Tibial artery (tissue), 4 donors: ENCODE results near the gene CTSL.

ENCODE experiments used
- DNase-seq, 2 donors: peaks; one replicate each; pipeline ENCODE4 v3.0.0-alpha.2; 2019
- H3K27ac ChIP-seq, 2 donors: fragments of 200-600 bp; sonication (generic) in 1 of 2; 1 replicate in 1 of 2; 2 replicates in 1 of 2; pipeline ENCODE4 v1.5.1; 2018 to 2019; ENCODE audit warnings: mild to moderate bottlenecking in 1 of 2
- H3K27me3 ChIP-seq, 2 donors: fragments of 200-600 bp; sonication (generic) in 1 of 2; one replicate each; pipeline versions ENCODE4 v1.5.1 to v1.6.0; 2016 to 2019
- H3K36me3 ChIP-seq, 3 donors: fragments of 200-600 bp; sonication (generic) in 2 of 3; one replicate each; pipeline ENCODE4 v1.5.1; 2016 to 2019; ENCODE audit warnings: mild to moderate bottlenecking in 2 of 3
- H3K4me1 ChIP-seq, 4 donors: fragments of 200-600 bp; sonication (generic) in 2 of 4; 1 replicate in 3 of 4; 2 replicates in 1 of 4; pipeline ENCODE4 v1.5.1; 2016 to 2019
- H3K4me3 ChIP-seq, 2 donors: fragments of 200-600 bp; sonication (generic) in 1 of 2; 1 replicate in 1 of 2; 2 replicates in 1 of 2; pipeline ENCODE4 v1.5.1; 2018 to 2019; ENCODE audit warnings: mild to moderate bottlenecking in 2 of 2
- H3K9me3 ChIP-seq, 3 donors: fragments of 200-600 bp; sonication (generic) in 1 of 3; one replicate each; pipeline ENCODE4 v1.5.1; 2016 to 2019
- intact Hi-C: fragments of 100-400 bp; cut with DNase I; formaldehyde crosslinking; loops from one replicate; pipeline ENCODE4 v1.15.0; 2023; ENCODE audit warnings: low total_unique reads
- TF ChIP-seq, protein P1 (sequence below), 2 experiments: fragments of 200-600 bp in 1 of 2; fragments of 450-650 bp in 1 of 2; IDR thresholded peaks; one replicate each; pipeline ENCODE4 v1.5.1; 2017 to 2019; ENCODE audit warnings: antibody characterized with exemption in 2 of 2, mild to moderate bottlenecking in 1 of 2, moderate library complexity in 1 of 2

CTSL gene

DNA sequence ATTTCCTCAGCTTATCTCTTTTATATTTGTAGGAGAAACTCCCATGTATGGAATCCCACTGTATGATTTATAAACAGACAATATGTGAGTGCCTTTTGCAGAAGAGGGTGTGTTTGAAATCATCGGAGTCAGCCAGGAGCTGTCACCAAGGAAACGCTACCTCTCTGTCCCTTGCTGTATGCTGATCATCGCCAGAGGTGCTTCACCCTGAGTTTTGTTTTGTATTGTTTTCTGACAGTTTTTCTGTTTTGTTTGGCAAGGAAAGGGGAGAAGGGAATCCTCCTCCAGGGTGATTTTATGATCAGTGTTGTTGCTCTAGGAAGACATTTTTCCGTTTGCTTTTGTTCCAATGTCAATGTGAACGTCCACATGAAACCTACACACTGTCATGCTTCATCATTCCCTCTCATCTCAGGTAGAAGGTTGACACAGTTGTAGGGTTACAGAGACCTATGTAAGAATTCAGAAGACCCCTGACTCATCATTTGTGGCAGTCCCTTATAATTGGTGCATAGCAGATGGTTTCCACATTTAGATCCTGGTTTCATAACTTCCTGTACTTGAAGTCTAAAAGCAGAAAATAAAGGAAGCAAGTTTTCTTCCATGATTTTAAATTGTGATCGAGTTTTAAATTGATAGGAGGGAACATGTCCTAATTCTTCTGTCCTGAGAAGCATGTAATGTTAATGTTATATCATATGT is 18.0 kb upstream of the CTSL start:
- no peak overlapping the region for H3K27ac ChIP-seq
- intact Hi-C loops, result no loop called here
- peaks cover 0 to 13% (median 9%) of the 10 kb centered on the region in 4 donors for H3K4me1 ChIP-seq
- TF ChIP-seq, protein P1, sequence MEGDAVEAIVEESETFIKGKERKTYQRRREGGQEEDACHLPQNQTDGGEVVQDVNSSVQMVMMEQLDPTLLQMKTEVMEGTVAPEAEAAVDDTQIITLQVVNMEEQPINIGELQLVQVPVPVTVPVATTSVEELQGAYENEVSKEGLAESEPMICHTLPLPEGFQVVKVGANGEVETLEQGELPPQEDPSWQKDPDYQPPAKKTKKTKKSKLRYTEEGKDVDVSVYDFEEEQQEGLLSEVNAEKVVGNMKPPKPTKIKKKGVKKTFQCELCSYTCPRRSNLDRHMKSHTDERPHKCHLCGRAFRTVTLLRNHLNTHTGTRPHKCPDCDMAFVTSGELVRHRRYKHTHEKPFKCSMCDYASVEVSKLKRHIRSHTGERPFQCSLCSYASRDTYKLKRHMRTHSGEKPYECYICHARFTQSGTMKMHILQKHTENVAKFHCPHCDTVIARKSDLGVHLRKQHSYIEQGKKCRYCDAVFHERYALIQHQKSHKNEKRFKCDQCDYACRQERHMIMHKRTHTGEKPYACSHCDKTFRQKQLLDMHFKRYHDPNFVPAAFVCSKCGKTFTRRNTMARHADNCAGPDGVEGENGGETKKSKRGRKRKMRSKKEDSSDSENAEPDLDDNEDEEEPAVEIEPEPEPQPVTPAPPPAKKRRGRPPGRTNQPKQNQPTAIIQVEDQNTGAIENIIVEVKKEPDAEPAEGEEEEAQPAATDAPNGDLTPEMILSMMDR (IDR thresholded peaks at IDR 0.05), result no peak
- H3K4me3 ChIP-seq, result no peak overlapping the region
- peaks cover 0 to 14% (median 0%) of the 10 kb centered on the region in 3 donors for H3K36me3 ChIP-seq
- H3K9me3 ChIP-seq, result no peaks in the 10 kb centered on the region
- DNase-seq, result no peak
- no peaks in the 10 kb centered on the region for H3K27me3 ChIP-seq

DNA sequence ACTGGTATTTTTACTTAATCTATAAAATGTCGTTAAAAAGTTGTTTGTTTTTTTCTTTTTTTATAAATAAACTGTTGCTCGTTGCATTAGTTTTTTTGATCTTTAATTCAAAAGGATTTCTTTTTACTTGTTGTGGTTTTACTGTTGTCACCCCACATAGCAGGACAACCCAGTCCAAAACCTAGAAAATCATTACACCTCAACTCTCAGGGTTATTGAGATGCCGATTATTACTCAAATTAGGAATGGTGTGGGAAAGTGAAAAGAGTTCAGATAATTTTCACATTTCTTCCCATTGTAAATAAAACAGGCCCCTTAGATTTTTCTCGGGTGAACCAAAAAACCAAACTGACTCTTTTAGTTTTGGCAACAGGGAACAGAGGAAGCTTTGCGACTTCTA is 17.4 kb upstream of the CTSL start:
- Histone ChIP-seq H3K27ac (no peak overlapping the region), H3K4me3 (no peak overlapping the region), H3K9me3 (no peaks in the 10 kb centered on the region), H3K27me3 (no peaks in the 10 kb centered on the region), H3K4me1 (peaks cover 0 to 19% (median 9%) of the 10 kb centered on the region in 4 donors), H3K36me3 (peaks cover 0 to 14% (median 0%) of the 10 kb centered on the region in 3 donors)
- no peak for DNase-seq
- TF ChIP-seq, protein P1 (IDR thresholded peaks at IDR 0.05), result no peak
- intact Hi-C loops, result no loop called here

DNA sequence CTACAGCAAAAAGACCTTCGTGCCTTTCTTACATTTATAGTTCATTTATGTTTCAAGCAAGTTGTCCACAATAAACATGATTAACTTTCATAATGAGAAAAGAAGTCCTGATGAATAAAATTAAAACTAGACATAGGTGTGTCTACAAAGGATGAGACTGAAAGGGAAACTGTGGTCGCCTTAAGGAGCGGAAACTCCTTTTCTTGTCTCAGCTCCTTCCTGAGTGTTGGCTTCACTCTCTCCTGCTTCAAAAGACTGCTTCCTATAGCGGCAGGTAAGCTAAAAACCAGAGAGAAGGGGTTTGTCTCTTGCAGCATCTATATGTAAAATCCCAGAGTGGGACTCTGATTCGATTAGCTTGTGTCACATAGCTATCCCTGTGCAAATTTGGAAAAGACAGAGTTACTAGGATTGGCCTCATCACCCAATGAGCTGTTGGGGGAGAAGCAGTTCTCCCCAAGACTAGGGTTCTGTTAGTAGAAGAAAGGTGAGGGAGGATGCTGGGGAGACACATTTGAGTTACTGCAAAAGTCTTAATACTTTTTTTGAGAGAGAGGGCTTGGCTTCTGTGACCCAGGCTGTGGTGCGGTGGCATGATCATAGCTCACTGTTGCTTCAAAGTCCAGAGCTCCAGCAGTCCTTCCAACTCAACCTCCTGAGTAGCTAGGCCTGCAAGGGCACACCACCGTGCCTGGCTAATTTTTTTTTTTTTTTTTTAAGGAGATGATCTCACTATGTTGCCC is 16.8 kb upstream of the CTSL start:
- Histone ChIP-seq H3K36me3 (peaks cover 0 to 14% (median 0%) of the 10 kb centered on the region in 3 donors), H3K27ac (no peak overlapping the region), H3K9me3 (no peaks in the 10 kb centered on the region), H3K27me3 (no peaks in the 10 kb centered on the region), H3K4me3 (no peak overlapping the region), H3K4me1 (peaks cover 0 to 25% (median 13%) of the 10 kb centered on the region in 4 donors)
- intact Hi-C loops, result no loop called here
- TF ChIP-seq, protein P1 (IDR thresholded peaks at IDR 0.05), result no peak
- DNase-seq, result no peak

DNA sequence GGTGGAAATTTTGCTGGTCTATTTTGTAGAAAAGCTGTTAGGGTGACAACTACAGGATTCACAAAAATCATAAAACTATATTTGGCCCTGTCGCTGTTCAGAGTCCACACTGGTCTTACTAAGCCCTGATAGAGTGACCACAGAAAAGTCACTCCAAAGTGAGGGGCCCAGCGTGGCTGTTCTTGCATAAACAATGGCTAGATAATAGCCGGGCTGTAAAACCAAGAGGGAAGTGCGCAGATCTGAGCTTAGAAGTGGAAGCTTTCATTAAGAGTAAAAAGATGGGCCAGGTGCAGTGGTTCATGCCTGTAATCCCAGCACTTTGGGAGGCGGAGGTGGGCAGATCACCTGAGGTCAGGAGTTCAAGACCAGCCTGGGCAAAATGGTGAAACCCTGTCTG is 15.5 kb upstream of the CTSL start:
- no peak for DNase-seq

More for the DNA sequence above, 15.5 kb upstream of the CTSL start:
- no peak overlapping the region for H3K27ac ChIP-seq
- H3K4me3 ChIP-seq, result no peak overlapping the region
- H3K4me1 ChIP-seq, result peaks cover 0 to 35% (median 17%) of the 10 kb centered on the region in 4 donors
- no peaks in the 10 kb centered on the region for H3K9me3 ChIP-seq
- H3K27me3 ChIP-seq, result no peaks in the 10 kb centered on the region
- intact Hi-C loops, result loop anchor here (10.0 kb wide), 1 partner anchor 1284 kb away; the partner anchor contains the start of gene S1PR3
- peaks cover 0 to 14% (median 0%) of the 10 kb centered on the region in 3 donors for H3K36me3 ChIP-seq
- TF ChIP-seq, protein P1 (IDR thresholded peaks at IDR 0.05), result no peak
